ENCODE measurements around the gene ATP6AP1.

ATP6AP1 gene

DNA sequence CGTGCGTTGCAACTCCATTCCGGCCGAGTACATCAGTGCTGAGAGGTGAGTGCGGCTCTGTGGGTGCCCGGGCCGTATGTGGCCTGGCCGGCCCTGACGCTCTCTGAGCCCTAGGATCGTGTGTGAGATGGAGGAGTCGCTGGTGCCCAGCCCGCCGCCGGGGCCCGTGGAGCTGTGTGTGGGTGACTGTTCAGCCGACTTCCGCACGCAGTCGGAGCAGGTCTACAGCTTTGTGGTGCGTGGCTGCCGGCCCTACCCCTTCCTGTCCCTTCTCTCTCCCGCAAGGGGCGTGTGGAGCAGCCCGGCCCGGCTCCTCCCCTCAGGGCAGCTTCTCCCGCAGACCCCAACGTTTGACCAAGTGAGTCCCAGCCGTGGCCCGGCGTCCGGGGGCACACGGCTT lies 37.6 kb downstream of the ATP6AP1 start:
- Histone ChIP-seq H3K9me3 (ENCODE audit: control insufficient read depth, insufficient read depth, low read depth, low read length) (peaks cover 42% of the 10 kb centered on the region; the same call in 1 of the 2 replicates), H3K9ac (ENCODE audit: low read length) (no peak overlapping the region), H3K4me3 (ENCODE audit: low read depth, low read length) (no peak overlapping the region), H3K4me1 (ENCODE audit: control insufficient read depth, insufficient read depth, low read length) (no peaks in the 10 kb centered on the region), H3K27me3 (ENCODE audit: control insufficient read depth, insufficient read depth, low read length) (no peaks in the 10 kb centered on the region), H3K27ac (ENCODE audit: low read depth, low read length) (no peak overlapping the region), H3K36me3 (ENCODE audit: control insufficient read depth, insufficient read depth, low read length) (peaks cover 89% of the 10 kb centered on the region)

DNA sequence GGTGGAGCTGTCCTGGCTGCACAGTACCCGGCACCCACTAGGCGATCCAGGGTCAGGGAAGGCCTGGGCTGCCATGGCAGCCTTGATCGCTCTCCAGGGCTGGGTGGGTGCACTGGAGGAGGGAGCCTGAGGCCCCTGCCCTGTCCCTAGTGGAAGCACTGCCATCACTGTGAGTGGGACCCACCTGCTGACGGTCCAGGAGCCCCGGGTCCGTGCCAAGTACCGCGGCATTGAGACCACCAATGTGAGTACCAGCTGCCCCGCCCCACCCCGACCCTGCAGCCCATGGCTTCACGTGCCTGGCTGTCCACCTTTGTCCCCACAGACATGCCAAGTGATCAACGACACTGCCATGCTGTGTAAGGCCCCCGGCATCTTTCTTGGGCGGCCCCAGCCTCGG lies 38.4 kb downstream of the ATP6AP1 start:
- Histone ChIP-seq H3K4me1 (ENCODE audit: control insufficient read depth, insufficient read depth, low read length) (no peaks in the 10 kb centered on the region), H3K27me3 (ENCODE audit: control insufficient read depth, insufficient read depth, low read length) (no peaks in the 10 kb centered on the region), H3K9me3 (ENCODE audit: control insufficient read depth, insufficient read depth, low read depth, low read length) (peaks cover 42% of the 10 kb centered on the region; the same call in 1 of the 2 replicates), H3K27ac (ENCODE audit: low read depth, low read length) (no peak overlapping the region), H3K9ac (ENCODE audit: low read length) (no peak overlapping the region), H3K36me3 (ENCODE audit: control insufficient read depth, insufficient read depth, low read length) (peaks cover 87% of the 10 kb centered on the region), H3K4me3 (ENCODE audit: low read depth, low read length) (no peak overlapping the region)

- H3K27me3 ChIP-seq (ENCODE audit: control insufficient read depth, insufficient read depth, low read length), result no peaks in the 10 kb centered on the region
- H3K9me3 ChIP-seq (ENCODE audit: control insufficient read depth, insufficient read depth, low read depth, low read length), result peaks cover 37% of the 10 kb centered on the region; the same call in 1 of the 2 replicates
- no peaks in the 10 kb centered on the region for H3K4me1 ChIP-seq (ENCODE audit: control insufficient read depth, insufficient read depth, low read length)
- no peak overlapping the region for H3K9ac ChIP-seq (ENCODE audit: low read length)
- H3K36me3 ChIP-seq (ENCODE audit: control insufficient read depth, insufficient read depth, low read length), result peaks cover 83% of the 10 kb centered on the region
- no peak overlapping the region for H3K4me3 ChIP-seq (ENCODE audit: low read depth, low read length)
- H3K27ac ChIP-seq (ENCODE audit: low read depth, low read length), result no peak overlapping the region
These were observed 39.1 kb downstream of the ATP6AP1 start for GRCh38 chrX:154467556-154467955.

DNA sequence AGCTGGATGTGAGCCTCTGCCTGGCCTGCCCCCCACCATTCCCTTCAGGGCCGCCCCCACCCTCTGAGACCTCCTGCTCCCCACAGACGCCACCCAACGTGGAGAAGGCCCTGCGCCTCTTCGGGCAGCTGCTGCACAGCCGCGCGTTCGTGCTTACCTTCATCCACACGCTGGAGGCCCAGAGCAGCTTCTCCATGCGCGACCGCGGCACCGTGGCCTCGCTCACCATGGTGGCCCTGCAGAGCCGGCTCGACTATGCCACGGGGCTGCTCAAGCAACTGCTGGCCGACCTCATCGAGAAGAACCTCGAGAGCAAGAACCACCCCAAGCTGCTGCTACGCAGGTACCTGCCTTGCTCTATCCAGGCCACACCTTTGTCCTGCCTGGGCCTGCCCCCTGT lies 39.7 kb downstream of the ATP6AP1 start:
- H3K9ac ChIP-seq (ENCODE audit: low read length), result no peak overlapping the region
- H3K27ac ChIP-seq (ENCODE audit: low read depth, low read length), result no peak overlapping the region
- H3K27me3 ChIP-seq (ENCODE audit: control insufficient read depth, insufficient read depth, low read length), result no peaks in the 10 kb centered on the region
- H3K9me3 ChIP-seq (ENCODE audit: control insufficient read depth, insufficient read depth, low read depth, low read length), result peaks cover 38% of the 10 kb centered on the region; the same call in 1 of the 2 replicates
- no peak overlapping the region for H3K4me3 ChIP-seq (ENCODE audit: low read depth, low read length)
- no peaks in the 10 kb centered on the region for H3K4me1 ChIP-seq (ENCODE audit: control insufficient read depth, insufficient read depth, low read length)
- peaks cover 77% of the 10 kb centered on the region for H3K36me3 ChIP-seq (ENCODE audit: control insufficient read depth, insufficient read depth, low read length)

DNA sequence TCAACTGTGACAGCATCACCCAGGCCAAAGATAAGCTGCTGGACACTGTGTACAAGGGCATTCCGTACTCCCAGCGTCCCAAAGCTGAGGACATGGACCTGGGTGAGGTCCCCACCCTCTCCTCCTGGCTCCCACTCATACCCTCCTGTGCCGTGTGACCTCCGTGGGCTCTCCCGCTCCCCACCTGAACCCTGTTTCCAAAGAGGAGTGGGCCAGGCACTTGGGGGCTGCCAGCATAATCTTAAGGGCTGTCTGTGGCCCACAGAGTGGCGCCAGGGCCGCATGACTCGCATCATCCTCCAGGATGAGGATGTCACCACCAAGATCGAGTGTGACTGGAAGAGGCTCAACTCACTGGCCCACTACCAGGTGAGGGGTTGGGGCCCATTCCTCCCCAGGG lies 40.6 kb downstream of the ATP6AP1 start:
- no peak overlapping the region for H3K9ac ChIP-seq (ENCODE audit: low read length)
- H3K4me3 ChIP-seq (ENCODE audit: low read depth, low read length), result no peak overlapping the region
- H3K4me1 ChIP-seq (ENCODE audit: control insufficient read depth, insufficient read depth, low read length), result no peaks in the 10 kb centered on the region
- H3K27ac ChIP-seq (ENCODE audit: low read depth, low read length), result no peak overlapping the region
- peaks cover 41% of the 10 kb centered on the region; the same call in 1 of the 2 replicates for H3K9me3 ChIP-seq (ENCODE audit: control insufficient read depth, insufficient read depth, low read depth, low read length)
- no peaks in the 10 kb centered on the region for H3K27me3 ChIP-seq (ENCODE audit: control insufficient read depth, insufficient read depth, low read length)
- peaks cover 72% of the 10 kb centered on the region for H3K36me3 ChIP-seq (ENCODE audit: control insufficient read depth, insufficient read depth, low read length)

- peaks cover 40% of the 10 kb centered on the region; the same call in 1 of the 2 replicates for H3K9me3 ChIP-seq (ENCODE audit: control insufficient read depth, insufficient read depth, low read depth, low read length)
- peaks cover 66% of the 10 kb centered on the region for H3K36me3 ChIP-seq (ENCODE audit: control insufficient read depth, insufficient read depth, low read length)
- H3K27ac ChIP-seq (ENCODE audit: low read depth, low read length), result no peak overlapping the region
- H3K4me1 ChIP-seq (ENCODE audit: control insufficient read depth, insufficient read depth, low read length), result no peaks in the 10 kb centered on the region
- H3K27me3 ChIP-seq (ENCODE audit: control insufficient read depth, insufficient read depth, low read length), result no peaks in the 10 kb centered on the region
- no peak overlapping the region for H3K4me3 ChIP-seq (ENCODE audit: low read depth, low read length)
- no peak overlapping the region for H3K9ac ChIP-seq (ENCODE audit: low read length)
These were observed 41.4 kb downstream of the ATP6AP1 start for GRCh38 chrX:154469880-154470279.

DNA sequence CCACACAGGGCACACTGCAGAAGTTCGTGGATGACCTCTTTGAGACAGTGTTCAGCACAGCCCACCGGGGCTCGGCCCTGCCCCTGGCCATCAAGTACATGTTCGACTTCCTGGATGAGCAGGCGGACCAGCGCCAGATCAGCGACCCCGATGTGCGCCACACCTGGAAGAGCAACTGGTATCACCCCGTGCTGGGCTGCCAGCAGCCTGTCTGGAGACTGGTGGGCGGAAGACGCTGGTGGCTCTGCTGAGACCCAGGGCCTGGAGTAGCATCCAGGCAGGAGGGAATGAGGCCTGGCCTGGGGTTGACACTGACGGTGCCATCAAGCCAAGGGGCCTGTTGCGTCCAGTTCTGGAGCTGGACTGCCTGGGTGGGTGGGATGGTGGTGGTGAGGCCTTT lies 42.0 kb downstream of the ATP6AP1 start:
- no peaks in the 10 kb centered on the region for H3K4me1 ChIP-seq (ENCODE audit: control insufficient read depth, insufficient read depth, low read length)
- no peak overlapping the region for H3K9ac ChIP-seq (ENCODE audit: low read length)
- H3K4me3 ChIP-seq (ENCODE audit: low read depth, low read length), result no peak overlapping the region
- peaks cover 40% of the 10 kb centered on the region; the same call in 1 of the 2 replicates for H3K9me3 ChIP-seq (ENCODE audit: control insufficient read depth, insufficient read depth, low read depth, low read length)
- peaks cover 61% of the 10 kb centered on the region for H3K36me3 ChIP-seq (ENCODE audit: control insufficient read depth, insufficient read depth, low read length)
- H3K27me3 ChIP-seq (ENCODE audit: control insufficient read depth, insufficient read depth, low read length), result no peaks in the 10 kb centered on the region
- H3K27ac ChIP-seq (ENCODE audit: low read depth, low read length), result no peak overlapping the region

DNA sequence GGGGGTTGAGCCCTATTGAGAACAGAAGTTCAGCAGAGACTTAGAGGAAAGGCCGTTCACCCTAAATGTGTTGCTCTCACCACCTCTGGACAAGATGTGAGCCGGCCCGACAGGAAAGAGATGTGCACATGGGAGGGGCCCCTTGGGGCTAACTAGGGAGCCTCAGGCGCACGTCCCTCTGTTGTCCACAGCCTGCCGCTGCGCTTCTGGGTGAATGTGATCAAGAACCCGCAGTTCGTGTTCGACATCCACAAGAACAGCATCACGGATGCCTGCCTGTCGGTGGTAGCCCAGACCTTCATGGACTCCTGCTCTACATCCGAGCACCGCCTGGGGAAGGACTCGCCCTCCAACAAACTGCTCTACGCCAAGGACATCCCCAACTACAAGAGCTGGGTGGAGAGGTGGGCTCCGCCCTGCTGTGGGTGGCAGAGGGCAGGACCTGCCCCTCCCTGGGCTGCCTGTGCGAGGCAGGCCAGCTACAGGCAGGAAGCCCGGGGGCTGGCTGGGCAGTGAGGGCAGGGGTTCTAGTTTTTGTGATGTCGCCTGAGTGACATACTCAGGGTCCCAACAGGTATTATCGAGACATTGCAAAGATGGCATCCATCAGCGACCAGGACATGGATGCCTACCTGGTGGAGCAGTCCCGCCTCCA lies 42.6 kb downstream of the ATP6AP1 start:
- Histone ChIP-seq H3K4me3 (ENCODE audit: low read depth, low read length) (no peak overlapping the region), H3K27me3 (ENCODE audit: control insufficient read depth, insufficient read depth, low read length) (no peaks in the 10 kb centered on the region), H3K9me3 (ENCODE audit: control insufficient read depth, insufficient read depth, low read depth, low read length) (peaks cover 40% of the 10 kb centered on the region; the same call in 1 of the 2 replicates), H3K36me3 (ENCODE audit: control insufficient read depth, insufficient read depth, low read length) (peaks cover 55% of the 10 kb centered on the region), H3K4me1 (ENCODE audit: control insufficient read depth, insufficient read depth, low read length) (no peaks in the 10 kb centered on the region), H3K27ac (ENCODE audit: low read depth, low read length) (no peak overlapping the region), H3K9ac (ENCODE audit: low read length) (no peak overlapping the region)

GRCh38 chrX:154471839-154472684 lies 43.6 kb downstream of the ATP6AP1 start:
- no peak overlapping the region for H3K27ac ChIP-seq (ENCODE audit: low read depth, low read length)
- H3K9me3 ChIP-seq (ENCODE audit: control insufficient read depth, insufficient read depth, low read depth, low read length), result peaks cover 36% of the 10 kb centered on the region; the same call in 1 of the 2 replicates
- no peaks in the 10 kb centered on the region for H3K4me1 ChIP-seq (ENCODE audit: control insufficient read depth, insufficient read depth, low read length)
- H3K27me3 ChIP-seq (ENCODE audit: control insufficient read depth, insufficient read depth, low read length), result no peaks in the 10 kb centered on the region
- H3K36me3 ChIP-seq (ENCODE audit: control insufficient read depth, insufficient read depth, low read length), result peaks cover 45% of the 10 kb centered on the region
- no peak overlapping the region for H3K4me3 ChIP-seq (ENCODE audit: low read depth, low read length)
- no peak overlapping the region for H3K9ac ChIP-seq (ENCODE audit: low read length)

GRCh38 chrX:154472685-154473632 lies 44.5 kb downstream of the ATP6AP1 start:
- H3K9ac ChIP-seq (ENCODE audit: low read length), result no peak overlapping the region
- H3K27me3 ChIP-seq (ENCODE audit: control insufficient read depth, insufficient read depth, low read length), result no peaks in the 10 kb centered on the region
- H3K4me3 ChIP-seq (ENCODE audit: low read depth, low read length), result no peak overlapping the region
- H3K9me3 ChIP-seq (ENCODE audit: control insufficient read depth, insufficient read depth, low read depth, low read length), result peaks cover 35% of the 10 kb centered on the region; the same call in 1 of the 2 replicates
- no peak overlapping the region for H3K27ac ChIP-seq (ENCODE audit: low read depth, low read length)
- peaks cover 38% of the 10 kb centered on the region for H3K36me3 ChIP-seq (ENCODE audit: control insufficient read depth, insufficient read depth, low read length)
- no peaks in the 10 kb centered on the region; the same call in 1 of the 2 replicates for H3K4me1 ChIP-seq (ENCODE audit: control insufficient read depth, insufficient read depth, low read length)

All from HUES6 (cell line).